Mesendoderm (in vitro differentiated cells): Measurements from ENCODE around the gene APOC3.
"Not testable (repeated sequence)": the region's sequence is repeated elsewhere in the genome, so short reads cannot be mapped to it uniquely, and the experiment has no call there.

Source experiments
- DNase-seq: peaks from one replicate; pipeline ENCODE4 v3.0.0; 2013
- H2AK5ac ChIP-seq: 2 replicates; pipeline ENCODE4 v1.6.1; 2013; ENCODE audit warnings: low read length, inconsistent platforms
- H2BK120ac ChIP-seq: 2 replicates; pipeline ENCODE4 v1.6.1; 2013; ENCODE audit warnings: low read depth, mild to moderate bottlenecking, low read length, moderate library complexity, mixed read lengths
- H2BK15ac ChIP-seq: replicated peaks from 2 replicates; pipeline ENCODE4 v1.6.1; 2013; ENCODE audit warnings: low read depth, mild to moderate bottlenecking, moderate library complexity
- H2BK5ac ChIP-seq: 2 replicates; pipeline ENCODE4 v1.6.1; 2013; ENCODE audit warnings: low read length, inconsistent platforms
- H3K18ac ChIP-seq: 2 replicates; pipeline ENCODE4 v1.6.1; 2013; ENCODE audit warnings: mild to moderate bottlenecking, low read length, mixed read lengths
- H3K23ac ChIP-seq: one replicate; pipeline ENCODE4 v1.6.1; 2013; ENCODE audit warnings: low read length
- H3K27ac ChIP-seq: 2 replicates; pipeline ENCODE4 v1.5.1; 2013; ENCODE audit warnings: low read depth, mild to moderate bottlenecking, inconsistent platforms, low read length, moderate library complexity
- H3K27me3 ChIP-seq: 2 replicates; pipeline ENCODE4 v1.6.1; 2013; ENCODE audit warnings: low read length, control low read depth, mild to moderate bottlenecking, inconsistent platforms; ENCODE audit not compliant: insufficient read depth, poor library complexity
- H3K36me3 ChIP-seq: 2 replicates; pipeline ENCODE4 v1.6.1; 2013; ENCODE audit warnings: low read length, inconsistent platforms; ENCODE audit not compliant: control insufficient read depth, insufficient read depth
- H3K4ac ChIP-seq: one replicate; pipeline ENCODE4 v1.6.1; 2013; ENCODE audit warnings: low read depth, mild to moderate bottlenecking, low read length, moderate library complexity
- H3K4me1 ChIP-seq: 2 replicates; pipeline ENCODE4 v1.6.1; 2013; ENCODE audit warnings: low read depth, low read length, inconsistent platforms; ENCODE audit not compliant: control insufficient read depth
- H3K4me2 ChIP-seq: 2 replicates; pipeline ENCODE4 v1.6.1; 2013; ENCODE audit warnings: low read length
- H3K4me3 ChIP-seq: 2 replicates; pipeline ENCODE4 v1.5.1; 2013; ENCODE audit warnings: mild to moderate bottlenecking, low read length
- H3K56ac ChIP-seq: one replicate; pipeline ENCODE4 v1.6.1; 2013; ENCODE audit warnings: low read length
- H3K79me1 ChIP-seq: 2 replicates; pipeline ENCODE4 v1.6.1; 2013; ENCODE audit warnings: low read length, inconsistent platforms
- H3K79me2 ChIP-seq: 2 replicates; pipeline ENCODE4 v1.6.1; 2013; ENCODE audit warnings: mild to moderate bottlenecking, low read length; ENCODE audit not compliant: control insufficient read depth, insufficient read depth
- H3K9ac ChIP-seq: 2 replicates; pipeline ENCODE4 v1.6.1; 2013; ENCODE audit warnings: low read length, inconsistent platforms
- H4K5ac ChIP-seq: one replicate; pipeline ENCODE4 v1.6.1; 2013; ENCODE audit warnings: low read length
- H4K8ac ChIP-seq: one replicate; pipeline ENCODE4 v1.6.1; 2013; ENCODE audit warnings: low read depth, mild to moderate bottlenecking, control low read depth, low read length, moderate library complexity
- WGBS: extraction: QIAGEN DNeasy Blood & Tissue Kit; methylation state at CpG from one replicate; pipeline ENCODE4 v1.1.7; 2013; ENCODE audit warnings: low lambda C conversion rate, missing lambda C conversion rate; ENCODE audit not compliant: insufficient coverage; ENCODE audit errors: extremely low coverage; 5-methylcytosine and 5-hydroxymethylcytosine counted together

The APOC3 gene

GRCh38 chr11:116796548-116796947, 33.2 kb upstream of the APOC3 start:
- H2AK5ac ChIP-seq, result no peak overlapping the region
- H3K23ac ChIP-seq, result no peak overlapping the region

DNA sequence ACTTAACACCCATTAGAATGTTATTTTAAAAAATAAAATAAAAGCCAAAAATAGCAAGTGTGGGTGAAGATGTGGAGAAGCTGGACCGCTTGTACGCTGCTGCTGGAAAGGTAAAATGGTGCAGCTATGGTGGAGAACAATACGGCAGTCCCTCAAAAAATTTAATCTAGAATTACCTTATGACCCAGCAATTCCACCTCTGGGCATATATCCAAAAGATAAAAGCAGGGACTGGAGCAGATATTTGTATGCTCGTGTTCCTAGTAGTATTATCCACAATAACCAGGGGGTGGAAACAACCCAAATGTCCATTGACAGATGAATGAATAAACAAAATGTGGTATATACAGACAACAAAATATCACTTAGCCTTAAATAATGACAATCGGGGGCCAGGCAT, 31.9 kb upstream of the APOC3 start:
- Histone ChIP-seq H3K4me1 (no peaks in the 10 kb centered on the region), H3K18ac (no peak overlapping the region), H3K79me1 (no peaks in the 10 kb centered on the region), H3K4ac (no peak overlapping the region), H3K36me3 (no peaks in the 10 kb centered on the region), H2BK120ac (no peak overlapping the region), H3K27me3 (no peaks in the 10 kb centered on the region), H2BK15ac (no peak overlapping the region), H3K23ac (no peak overlapping the region), H3K9ac (no peak overlapping the region), H3K27ac (no peak overlapping the region), H4K5ac (no peak overlapping the region), H4K8ac (no peak overlapping the region), H2AK5ac (no peak overlapping the region), H3K56ac (no peak overlapping the region), H3K79me2 (no peaks in the 10 kb centered on the region), H2BK5ac (no peak overlapping the region), H3K4me3 (no peak overlapping the region), H3K4me2 (no peak overlapping the region)
- no CpG with 5 or more reads among the region's 5 CpGs for WGBS
- DNase-seq, result no peak

More at GRCh38 chr11:116796548-116796947, 33.2 kb upstream of the APOC3 start:
- Histone ChIP-seq H4K5ac (no peak overlapping the region), H3K36me3 (no peaks in the 10 kb centered on the region), H3K18ac (no peak overlapping the region), H3K9ac (no peak overlapping the region), H3K56ac (no peak overlapping the region), H3K79me2 (no peaks in the 10 kb centered on the region), H3K27me3 (no peaks in the 10 kb centered on the region), H3K79me1 (no peaks in the 10 kb centered on the region), H2BK120ac (no peak overlapping the region), H3K4ac (no peak overlapping the region), H3K4me2 (no peak overlapping the region), H3K27ac (no peak overlapping the region), H4K8ac (no peak overlapping the region), H3K4me1 (no peaks in the 10 kb centered on the region), H3K4me3 (no peak overlapping the region), H2BK15ac (no peak overlapping the region), H2BK5ac (no peak overlapping the region)
- no CpG with 5 or more reads among the region's 1 CpG for WGBS
- no peak for DNase-seq

DNA sequence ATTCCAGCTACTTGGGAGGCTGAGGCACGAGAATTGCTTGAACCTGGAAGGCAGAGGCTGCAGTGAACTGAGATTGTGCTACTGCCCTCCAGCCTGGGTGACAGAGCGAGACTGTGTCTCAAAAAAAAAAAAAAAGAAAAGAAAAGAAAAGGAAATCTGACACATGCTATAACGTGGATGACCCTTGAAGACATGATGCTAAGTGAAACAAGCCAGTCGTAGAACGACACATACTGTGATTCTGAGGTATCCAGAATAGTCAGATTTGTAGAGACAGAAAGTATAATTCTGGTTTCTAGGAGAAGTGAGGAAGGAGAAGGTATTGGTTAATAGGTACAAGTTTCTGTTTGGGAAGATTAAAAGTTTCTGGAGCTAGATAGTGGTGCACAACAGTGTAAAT, 31.3 kb upstream of the APOC3 start:
- no peak overlapping the region for H3K9ac ChIP-seq
- H3K79me1 ChIP-seq, result no peaks in the 10 kb centered on the region
- H4K8ac ChIP-seq, result no peak overlapping the region
- no peak overlapping the region for H2BK5ac ChIP-seq
- no peak overlapping the region for H3K27ac ChIP-seq
- no peak overlapping the region for H3K56ac ChIP-seq
- no peaks in the 10 kb centered on the region for H3K4me1 ChIP-seq
- no peak overlapping the region for H2BK15ac ChIP-seq
- no peaks in the 10 kb centered on the region for H3K36me3 ChIP-seq
- WGBS, result no CpG with 5 or more reads among the region's 5 CpGs
- no peak overlapping the region for H2BK120ac ChIP-seq
- no peaks in the 10 kb centered on the region for H3K27me3 ChIP-seq
- H3K4me3 ChIP-seq, result no peak overlapping the region
- DNase-seq, result no peak
- H4K5ac ChIP-seq, result no peak overlapping the region
- no peak overlapping the region for H3K23ac ChIP-seq
- no peak overlapping the region for H3K4me2 ChIP-seq
- H3K4ac ChIP-seq, result no peak overlapping the region
- no peak overlapping the region for H2AK5ac ChIP-seq
- no peaks in the 10 kb centered on the region for H3K79me2 ChIP-seq
- no peak overlapping the region for H3K18ac ChIP-seq

DNA sequence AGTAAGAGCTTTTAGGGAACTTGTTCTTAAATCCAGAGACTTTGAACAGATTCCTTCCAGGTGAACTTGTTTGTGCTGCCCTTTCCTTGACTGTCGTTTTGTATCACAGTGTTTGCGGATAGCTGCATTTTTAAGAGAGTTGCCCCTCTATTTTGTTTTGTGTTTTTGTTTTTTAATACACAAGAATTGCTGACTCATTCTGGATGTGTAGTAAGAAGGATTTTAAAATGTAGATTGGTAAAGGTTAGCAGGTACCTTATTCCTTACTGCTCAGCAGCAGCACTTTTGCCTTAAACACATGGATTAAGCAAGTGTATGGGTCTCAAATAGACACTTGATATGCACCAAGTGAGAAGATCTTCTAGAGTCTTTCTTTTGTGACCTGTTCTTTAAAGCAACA, 29.1 kb upstream of the APOC3 start:
- H2BK120ac ChIP-seq, result no peak overlapping the region
- no peak for DNase-seq
- H3K4me1 ChIP-seq, result no peaks in the 10 kb centered on the region
- H2BK15ac ChIP-seq, result no peak overlapping the region
- H4K5ac ChIP-seq, result no peak overlapping the region
- no peak overlapping the region for H2BK5ac ChIP-seq
- H3K18ac ChIP-seq, result no peak overlapping the region
- no peak overlapping the region for H3K4ac ChIP-seq
- no peak overlapping the region for H3K23ac ChIP-seq
- H3K79me2 ChIP-seq, result no peaks in the 10 kb centered on the region
- H3K27ac ChIP-seq, result no peak overlapping the region
- H3K27me3 ChIP-seq, result no peaks in the 10 kb centered on the region
- H3K36me3 ChIP-seq, result no peaks in the 10 kb centered on the region
- WGBS, result no CpG with 5 or more reads among the region's 2 CpGs
- H3K4me3 ChIP-seq, result no peak overlapping the region
- H2AK5ac ChIP-seq, result no peak overlapping the region
- H3K4me2 ChIP-seq, result no peak overlapping the region
- H3K79me1 ChIP-seq, result no peaks in the 10 kb centered on the region
- H3K9ac ChIP-seq, result no peak overlapping the region
- no peak overlapping the region for H3K56ac ChIP-seq
- no peak overlapping the region for H4K8ac ChIP-seq

GRCh38 chr11:116801662-116802061, 28.0 kb upstream of the APOC3 start:
- H4K5ac ChIP-seq, H3K79me1 ChIP-seq, H3K9ac ChIP-seq, H3K18ac ChIP-seq, H3K4ac ChIP-seq, H3K4me2 ChIP-seq, H3K79me2 ChIP-seq, H3K4me3 ChIP-seq, H2BK15ac ChIP-seq, H2BK120ac ChIP-seq, DNase-seq, H3K36me3 ChIP-seq, H2BK5ac ChIP-seq, H3K56ac ChIP-seq, H4K8ac ChIP-seq, H2AK5ac ChIP-seq, H3K23ac ChIP-seq, H3K27ac ChIP-seq, H3K27me3 ChIP-seq, H3K4me1 ChIP-seq: not testable (repeated sequence)

GRCh38 chr11:116804001-116804400, 25.7 kb upstream of the APOC3 start:
- H2BK15ac ChIP-seq, result no peak overlapping the region
- H3K27ac ChIP-seq, result no peak overlapping the region
- H3K79me1 ChIP-seq, result no peaks in the 10 kb centered on the region
- no peaks in the 10 kb centered on the region for H3K4me1 ChIP-seq
- H4K8ac ChIP-seq, result no peak overlapping the region
- H2BK5ac ChIP-seq, result no peak overlapping the region
- DNase-seq, result no peak
- H2BK120ac ChIP-seq, result no peak overlapping the region
- H3K4me3 ChIP-seq, result no peak overlapping the region
- H3K79me2 ChIP-seq, result no peaks in the 10 kb centered on the region
- no peak overlapping the region for H3K4ac ChIP-seq
- H3K56ac ChIP-seq, result no peak overlapping the region
- H3K36me3 ChIP-seq, result no peaks in the 10 kb centered on the region
- no peak overlapping the region for H2AK5ac ChIP-seq
- no CpG with 5 or more reads among the region's 3 CpGs for WGBS
- no peak overlapping the region for H3K9ac ChIP-seq
- H3K18ac ChIP-seq, result no peak overlapping the region
- H4K5ac ChIP-seq, result no peak overlapping the region
- H3K23ac ChIP-seq, result no peak overlapping the region
- no peak overlapping the region for H3K4me2 ChIP-seq
- no peaks in the 10 kb centered on the region for H3K27me3 ChIP-seq
